Measurements from ENCODE around the gene DGKI.

- TF ChIP-seq, protein P1, sequence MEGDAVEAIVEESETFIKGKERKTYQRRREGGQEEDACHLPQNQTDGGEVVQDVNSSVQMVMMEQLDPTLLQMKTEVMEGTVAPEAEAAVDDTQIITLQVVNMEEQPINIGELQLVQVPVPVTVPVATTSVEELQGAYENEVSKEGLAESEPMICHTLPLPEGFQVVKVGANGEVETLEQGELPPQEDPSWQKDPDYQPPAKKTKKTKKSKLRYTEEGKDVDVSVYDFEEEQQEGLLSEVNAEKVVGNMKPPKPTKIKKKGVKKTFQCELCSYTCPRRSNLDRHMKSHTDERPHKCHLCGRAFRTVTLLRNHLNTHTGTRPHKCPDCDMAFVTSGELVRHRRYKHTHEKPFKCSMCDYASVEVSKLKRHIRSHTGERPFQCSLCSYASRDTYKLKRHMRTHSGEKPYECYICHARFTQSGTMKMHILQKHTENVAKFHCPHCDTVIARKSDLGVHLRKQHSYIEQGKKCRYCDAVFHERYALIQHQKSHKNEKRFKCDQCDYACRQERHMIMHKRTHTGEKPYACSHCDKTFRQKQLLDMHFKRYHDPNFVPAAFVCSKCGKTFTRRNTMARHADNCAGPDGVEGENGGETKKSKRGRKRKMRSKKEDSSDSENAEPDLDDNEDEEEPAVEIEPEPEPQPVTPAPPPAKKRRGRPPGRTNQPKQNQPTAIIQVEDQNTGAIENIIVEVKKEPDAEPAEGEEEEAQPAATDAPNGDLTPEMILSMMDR (conservative IDR thresholded peaks at IDR 0.05; ENCODE audit: low read depth in 2 of 2) = no peak
- TF ChIP-seq EZH2 (IDR thresholded peaks at IDR 0.05; ENCODE audit: low read depth, unreplicated experiment) (no peak), POLR2AphosphoS5 (IDR thresholded peaks at IDR 0.05; ENCODE audit: low read depth) (no peak), ZNF114 (CRISPR knock-in tag; IDR thresholded peaks at IDR 0.05) (no peak), REST (IDR thresholded peaks at IDR 0.05; ENCODE audit: unreplicated experiment) (no peak), CREB1 (CRISPR knock-in tag; IDR thresholded peaks at IDR 0.05; ENCODE audit: low read depth) (no peak)
These were observed 425.4 kb downstream of the DGKI start for GRCh38 chr7:137421366-137421765.

All from GM23338 (cell line).